RWPE2 (cell line): ENCODE data around the gene PCSK1.

Experiments used
- ATAC-seq: fragments of 200-7000 bp; cut with Tn5 transposase; 3 replicates; pipeline ENCODE4 v1.9.1; 2021; ENCODE audit warnings: low read depth
- DNase-seq: peaks from one replicate; pipeline ENCODE4 v3.0.0-alpha.2; 2020; ENCODE audit warnings: low spot score
- H3K27ac ChIP-seq: fragments of 450-650 bp; 2 replicates; pipeline ENCODE4 v1.5.1; 2017; ENCODE audit warnings: mild to moderate bottlenecking; ENCODE audit not compliant: poor library complexity, severe bottlenecking
- H3K27me3 ChIP-seq: fragments of 250-450 bp; sonication (Bioruptor Pico); 2 replicates; pipeline ENCODE4 v1.5.1; 2021; ENCODE audit warnings: mild to moderate bottlenecking, moderate library complexity; ENCODE audit not compliant: insufficient read depth, poor library complexity, severe bottlenecking
- H3K36me3 ChIP-seq: fragments of 250-450 bp; sonication (Bioruptor Pico); 2 replicates; pipeline ENCODE4 v1.5.1; 2020; ENCODE audit warnings: low read depth, mild to moderate bottlenecking, moderate library complexity
- H3K4me1 ChIP-seq: fragments of 250-450 bp; sonication (Bioruptor Pico); 2 replicates; pipeline ENCODE4 v1.5.1; 2021; ENCODE audit warnings: mild to moderate bottlenecking, moderate library complexity; ENCODE audit not compliant: insufficient read depth, poor library complexity, severe bottlenecking
- H3K4me3 ChIP-seq: fragments of 250-450 bp; sonication (Bioruptor Pico); 2 replicates; pipeline ENCODE4 v1.5.1; 2021; ENCODE audit warnings: mild to moderate bottlenecking, moderate library complexity; ENCODE audit not compliant: severe bottlenecking
- H3K9me3 ChIP-seq: fragments of 250-450 bp; sonication (Bioruptor Pico); 2 replicates; pipeline ENCODE4 v1.5.1; 2021; ENCODE audit warnings: mild to moderate bottlenecking, moderate library complexity; ENCODE audit not compliant: severe bottlenecking
- CTCF ChIP-seq: fragments of 450-650 bp; IDR thresholded peaks from one replicate; pipeline ENCODE4 v1.5.1; 2017; ENCODE audit warnings: mild to moderate bottlenecking, moderate library complexity; ENCODE audit not compliant: poor library complexity, severe bottlenecking

The PCSK1 gene

GRCh38 chr5:96433066-96433447 lies at the start of gene PCSK1:
Gene PCSK1 (minus strand): TSS chr5:96433248. CDS start chr5:96433042, 206 bp downstream.
- Histone ChIP-seq H3K36me3 (no peaks in the 10 kb centered on the region), H3K27me3 (peaks cover 49% of the 10 kb centered on the region), H3K27ac (no peak within 1 kb of the TSS), H3K4me1 (peaks cover 4% of the 10 kb centered on the region), H3K4me3 (no peak within 1 kb of the TSS), H3K9me3 (no peaks in the 10 kb centered on the region)
- no peak for ATAC-seq
- no peak for DNase-seq
- no peak for TF ChIP-seq CTCF

GRCh38 chr5:96481867-96482266 lies 48.8 kb upstream of the PCSK1 start:
- Histone ChIP-seq H3K4me3 (no peak overlapping the region), H3K4me1 (no peaks in the 10 kb centered on the region), H3K27me3 (no peaks in the 10 kb centered on the region), H3K9me3 (no peaks in the 10 kb centered on the region), H3K27ac (no peak overlapping the region), H3K36me3 (no peaks in the 10 kb centered on the region)
- no peak for TF ChIP-seq CTCF
- no peak for ATAC-seq
- DNase-seq: no peak

- H3K4me1 ChIP-seq: no peaks in the 10 kb centered on the region
- H3K27me3 ChIP-seq: no peaks in the 10 kb centered on the region
- ATAC-seq (no peak), DNase-seq (no peak)
- no peaks in the 10 kb centered on the region for H3K36me3 ChIP-seq
- H3K4me3 ChIP-seq: no peak overlapping the region
- no peaks in the 10 kb centered on the region for H3K9me3 ChIP-seq
- H3K27ac ChIP-seq: no peak overlapping the region
- TF ChIP-seq CTCF: no peak
Measured at GRCh38 chr5:96481009-96481786, 48.1 kb upstream of the PCSK1 start.

- H3K27ac ChIP-seq: no peak overlapping the region
- H3K36me3 ChIP-seq: no peaks in the 10 kb centered on the region
- ATAC-seq (no peak), DNase-seq (no peak)
- no peaks in the 10 kb centered on the region for H3K4me1 ChIP-seq
- TF ChIP-seq CTCF: no peak
- no peak overlapping the region for H3K4me3 ChIP-seq
- H3K27me3 ChIP-seq: no peaks in the 10 kb centered on the region
- no peaks in the 10 kb centered on the region for H3K9me3 ChIP-seq
Measured at GRCh38 chr5:96478983-96479382, 45.9 kb upstream of the PCSK1 start.

- Histone ChIP-seq H3K4me3 (no peak overlapping the region), H3K4me1 (no peaks in the 10 kb centered on the region), H3K9me3 (no peaks in the 10 kb centered on the region), H3K36me3 (no peaks in the 10 kb centered on the region), H3K27me3 (no peaks in the 10 kb centered on the region), H3K27ac (no peak overlapping the region)
- no peak for DNase-seq
- ATAC-seq: no peak
- TF ChIP-seq CTCF: no peak
Measured at GRCh38 chr5:96476654-96477053, 43.6 kb upstream of the PCSK1 start.
